ENCODE measurements around the gene ADAMTS6.

GRCh38 chr5:65108786-65109743 is 372.7 kb downstream of the ADAMTS6 start:
- TF ChIP-seq, protein P1, sequence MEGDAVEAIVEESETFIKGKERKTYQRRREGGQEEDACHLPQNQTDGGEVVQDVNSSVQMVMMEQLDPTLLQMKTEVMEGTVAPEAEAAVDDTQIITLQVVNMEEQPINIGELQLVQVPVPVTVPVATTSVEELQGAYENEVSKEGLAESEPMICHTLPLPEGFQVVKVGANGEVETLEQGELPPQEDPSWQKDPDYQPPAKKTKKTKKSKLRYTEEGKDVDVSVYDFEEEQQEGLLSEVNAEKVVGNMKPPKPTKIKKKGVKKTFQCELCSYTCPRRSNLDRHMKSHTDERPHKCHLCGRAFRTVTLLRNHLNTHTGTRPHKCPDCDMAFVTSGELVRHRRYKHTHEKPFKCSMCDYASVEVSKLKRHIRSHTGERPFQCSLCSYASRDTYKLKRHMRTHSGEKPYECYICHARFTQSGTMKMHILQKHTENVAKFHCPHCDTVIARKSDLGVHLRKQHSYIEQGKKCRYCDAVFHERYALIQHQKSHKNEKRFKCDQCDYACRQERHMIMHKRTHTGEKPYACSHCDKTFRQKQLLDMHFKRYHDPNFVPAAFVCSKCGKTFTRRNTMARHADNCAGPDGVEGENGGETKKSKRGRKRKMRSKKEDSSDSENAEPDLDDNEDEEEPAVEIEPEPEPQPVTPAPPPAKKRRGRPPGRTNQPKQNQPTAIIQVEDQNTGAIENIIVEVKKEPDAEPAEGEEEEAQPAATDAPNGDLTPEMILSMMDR (IDR thresholded peaks at IDR 0.05) = no peak
- no peak for TF ChIP-seq POLR2A (IDR thresholded peaks at IDR 0.05)

All from tibial nerve (tissue), 3 donors.